HG03460 (cell line): Measurements from ENCODE around the gene SPATA22.
"Not testable (repeated sequence)": the region's sequence is repeated elsewhere in the genome, so short reads cannot be mapped to it uniquely, and the experiment has no call there.

Source experiments
- ATAC-seq: cut with Tn5 transposase; IDR thresholded peaks from one replicate; pipeline ENCODE4 v1.9.1; 2021; ENCODE audit not compliant: unreplicated experiment

Gene SPATA22, protein sequence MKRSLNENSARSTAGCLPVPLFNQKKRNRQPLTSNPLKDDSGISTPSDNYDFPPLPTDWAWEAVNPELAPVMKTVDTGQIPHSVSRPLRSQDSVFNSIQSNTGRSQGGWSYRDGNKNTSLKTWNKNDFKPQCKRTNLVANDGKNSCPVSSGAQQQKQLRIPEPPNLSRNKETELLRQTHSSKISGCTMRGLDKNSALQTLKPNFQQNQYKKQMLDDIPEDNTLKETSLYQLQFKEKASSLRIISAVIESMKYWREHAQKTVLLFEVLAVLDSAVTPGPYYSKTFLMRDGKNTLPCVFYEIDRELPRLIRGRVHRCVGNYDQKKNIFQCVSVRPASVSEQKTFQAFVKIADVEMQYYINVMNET

DNA sequence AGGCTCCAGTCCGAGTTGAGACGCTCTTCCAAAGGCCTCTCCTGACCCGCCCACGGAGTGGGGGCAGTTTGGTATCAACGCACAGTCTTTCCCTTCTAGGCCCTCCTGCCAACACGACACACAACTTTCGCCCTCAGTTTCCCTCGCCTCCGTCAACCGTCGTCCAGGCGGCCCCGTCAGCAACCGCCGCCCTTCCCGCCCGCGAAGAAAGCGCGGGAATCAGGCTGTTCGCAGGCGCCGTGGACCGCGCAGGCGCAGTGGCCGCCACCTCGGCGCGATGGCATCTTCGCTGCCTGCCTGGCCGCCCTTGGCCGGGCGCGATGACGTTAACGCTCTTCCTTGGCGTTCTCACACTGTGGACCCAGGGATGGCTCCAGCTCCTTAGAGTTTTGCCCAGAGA is at the start of gene SPATA22:
TSS of gene SPATA22 (minus strand) at position 221 of the 400 bp plus-strand sequence. CDS start 2,494 bp downstream, outside the sequence.
- ATAC-seq: no peak

- ATAC-seq: not testable (repeated sequence)
Observed at GRCh38 chr17:3519472-3519871, 47.9 kb upstream of the SPATA22 start.

- no peak for ATAC-seq
Observed at GRCh38 chr17:3514873-3515272, 43.3 kb upstream of the SPATA22 start.

DNA sequence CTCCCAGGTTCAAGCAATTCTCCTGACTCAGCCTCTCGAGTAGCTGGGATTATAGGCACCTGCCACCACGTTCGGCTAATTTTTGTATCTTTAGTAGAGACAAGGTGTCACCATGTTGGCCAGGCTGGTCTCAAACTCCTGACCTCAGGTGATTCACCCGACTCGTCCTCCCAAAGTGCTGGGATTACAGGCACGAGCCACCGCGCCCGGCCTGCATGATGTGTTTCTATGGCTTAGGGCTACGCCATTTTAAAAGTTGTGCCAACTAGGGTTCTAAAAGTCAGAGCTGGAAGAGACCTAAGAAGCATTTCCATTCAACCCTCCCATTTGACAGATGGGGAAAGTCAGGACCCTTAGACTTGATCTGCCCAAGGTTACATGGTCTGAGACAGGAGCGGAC is 42.5 kb upstream of the SPATA22 start:
- ATAC-seq: not testable (repeated sequence)

GRCh38 chr17:3513305-3514035 is 41.9 kb upstream of the SPATA22 start:
- ATAC-seq: no peak

- ATAC-seq: no peak
Observed at GRCh38 chr17:3512505-3513171, 41.0 kb upstream of the SPATA22 start.

GRCh38 chr17:3511852-3512504 is 40.4 kb upstream of the SPATA22 start:
- no peak for ATAC-seq

- no peak for ATAC-seq
Observed at GRCh38 chr17:3510090-3510489, 38.5 kb upstream of the SPATA22 start.

GRCh38 chr17:3507869-3508268 is 36.2 kb upstream of the SPATA22 start:
- no peak for ATAC-seq

GRCh38 chr17:3507071-3507470 is 35.5 kb upstream of the SPATA22 start:
- ATAC-seq: no peak

GRCh38 chr17:3506054-3506453 is 34.4 kb upstream of the SPATA22 start:
- ATAC-seq: no peak

DNA sequence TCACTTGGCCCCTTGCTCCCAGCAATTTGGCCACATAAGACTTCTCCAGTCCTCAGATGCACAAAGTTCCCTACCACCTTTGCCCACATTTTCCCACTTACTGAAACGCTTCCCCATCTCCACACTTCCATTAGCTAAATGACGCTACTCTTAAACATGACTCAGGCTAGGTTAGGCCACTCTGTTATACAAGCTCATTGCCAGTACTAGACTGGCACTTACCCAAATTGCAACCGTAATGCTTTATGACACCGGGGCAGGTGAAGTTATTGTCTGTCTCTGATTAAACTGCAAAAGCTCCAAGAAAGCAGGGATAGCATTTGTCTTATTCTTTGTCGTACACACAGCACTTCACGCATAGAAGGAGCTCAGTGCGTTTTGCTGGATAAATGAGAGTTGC is 33.4 kb upstream of the SPATA22 start:
- ATAC-seq: no peak

DNA sequence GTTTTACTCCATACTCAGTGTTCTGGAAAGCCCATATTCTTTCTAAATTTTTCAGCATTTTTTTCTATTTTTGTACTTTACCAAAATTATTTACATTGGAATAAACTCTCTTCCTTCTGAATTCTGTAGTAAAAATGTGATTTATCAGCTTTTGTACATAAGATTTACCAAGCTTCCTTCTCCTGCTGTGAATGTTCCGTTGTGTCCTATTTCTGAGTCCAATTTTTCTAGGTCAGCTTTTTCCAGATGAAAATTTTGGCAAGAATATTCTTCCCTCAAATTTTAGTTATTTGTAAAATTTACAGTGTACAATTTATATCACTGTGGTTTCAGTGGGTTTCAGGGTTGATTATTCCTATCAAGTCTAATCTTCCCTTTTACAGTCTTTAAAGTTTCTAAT is 31.7 kb upstream of the SPATA22 start:
- no peak for ATAC-seq

- no peak for ATAC-seq
Observed at GRCh38 chr17:3502466-3502865, 30.8 kb upstream of the SPATA22 start.

- ATAC-seq: no peak
Observed at GRCh38 chr17:3501344-3501743, 29.7 kb upstream of the SPATA22 start.

GRCh38 chr17:3497101-3497500 is 25.5 kb upstream of the SPATA22 start:
- ATAC-seq: no peak

GRCh38 chr17:3485481-3486068 is 14.0 kb upstream of the SPATA22 start:
- no peak for ATAC-seq

- no peak for ATAC-seq
Observed at GRCh38 chr17:3482852-3483251, 11.2 kb upstream of the SPATA22 start.

- ATAC-seq: no peak
Observed at GRCh38 chr17:3479988-3480387, 8.4 kb upstream of the SPATA22 start.

GRCh38 chr17:3475812-3476610 is 4.4 kb upstream of the SPATA22 start, which contains the start of gene ASPA:
Gene ASPA (plus strand): TSS chr17:3475997. CDS start chr17:3476160, 163 bp downstream.
- no peak for ATAC-seq
